HL-60/S4 (cell line): ENCODE results near the gene MEGF6.

ENCODE experiments used
- in situ Hi-C: fragments of 300-500 bp; cut with MboI; formaldehyde crosslinking; loops from 2 replicates; pipeline ENCODE4 v1.14.3; 2022; ENCODE audit warnings: low sequenced_read_pairs

The MEGF6 gene

DNA sequence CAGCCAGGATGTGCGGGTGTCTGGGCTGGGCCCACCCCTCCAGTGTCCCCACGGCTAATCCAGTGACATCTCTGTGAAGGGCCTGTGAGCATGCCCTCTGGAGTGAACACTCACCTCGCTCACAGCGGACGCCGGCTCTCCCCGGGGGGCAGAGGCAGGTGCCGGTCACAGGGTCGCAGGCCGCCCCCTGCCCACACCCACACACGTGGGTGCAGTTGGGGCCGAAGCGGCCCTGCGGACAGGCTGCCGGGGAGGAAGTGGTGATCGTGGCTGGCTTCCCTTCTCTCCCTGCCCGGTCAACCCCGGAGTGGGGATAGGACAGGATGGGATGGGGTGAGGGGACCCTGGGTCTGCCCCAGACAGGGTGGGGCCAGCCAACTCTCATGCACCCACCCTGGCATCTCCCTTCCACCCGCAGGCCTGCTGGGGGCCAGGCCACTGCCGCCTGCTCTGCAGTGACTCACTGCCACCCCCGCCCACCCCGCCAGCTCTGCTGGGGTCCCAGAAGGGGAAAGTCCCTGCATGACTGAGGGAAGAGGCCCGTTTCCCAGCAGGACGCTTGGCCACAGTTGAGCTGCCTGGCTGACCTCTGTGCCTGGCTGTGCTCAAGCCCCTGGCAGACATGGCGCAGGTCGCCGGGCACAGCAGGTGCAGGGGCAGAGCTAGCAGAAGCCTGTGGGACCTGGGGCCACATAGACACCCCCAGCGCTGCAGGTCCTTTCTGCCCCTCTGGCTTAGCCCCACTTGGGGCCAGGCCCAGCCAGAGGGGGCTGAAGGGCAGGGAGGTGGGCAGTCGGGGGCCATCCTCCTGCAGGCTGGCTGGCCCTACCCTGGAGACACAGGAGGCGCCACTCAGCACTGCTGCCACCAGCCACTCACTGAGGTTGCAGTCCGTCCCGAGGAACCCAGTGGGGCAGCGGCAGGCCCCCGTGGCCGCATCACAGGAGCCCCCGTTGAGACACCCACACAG lies 115.2 kb downstream of the MEGF6 start:
- in situ Hi-C loops: no loop called here

DNA sequence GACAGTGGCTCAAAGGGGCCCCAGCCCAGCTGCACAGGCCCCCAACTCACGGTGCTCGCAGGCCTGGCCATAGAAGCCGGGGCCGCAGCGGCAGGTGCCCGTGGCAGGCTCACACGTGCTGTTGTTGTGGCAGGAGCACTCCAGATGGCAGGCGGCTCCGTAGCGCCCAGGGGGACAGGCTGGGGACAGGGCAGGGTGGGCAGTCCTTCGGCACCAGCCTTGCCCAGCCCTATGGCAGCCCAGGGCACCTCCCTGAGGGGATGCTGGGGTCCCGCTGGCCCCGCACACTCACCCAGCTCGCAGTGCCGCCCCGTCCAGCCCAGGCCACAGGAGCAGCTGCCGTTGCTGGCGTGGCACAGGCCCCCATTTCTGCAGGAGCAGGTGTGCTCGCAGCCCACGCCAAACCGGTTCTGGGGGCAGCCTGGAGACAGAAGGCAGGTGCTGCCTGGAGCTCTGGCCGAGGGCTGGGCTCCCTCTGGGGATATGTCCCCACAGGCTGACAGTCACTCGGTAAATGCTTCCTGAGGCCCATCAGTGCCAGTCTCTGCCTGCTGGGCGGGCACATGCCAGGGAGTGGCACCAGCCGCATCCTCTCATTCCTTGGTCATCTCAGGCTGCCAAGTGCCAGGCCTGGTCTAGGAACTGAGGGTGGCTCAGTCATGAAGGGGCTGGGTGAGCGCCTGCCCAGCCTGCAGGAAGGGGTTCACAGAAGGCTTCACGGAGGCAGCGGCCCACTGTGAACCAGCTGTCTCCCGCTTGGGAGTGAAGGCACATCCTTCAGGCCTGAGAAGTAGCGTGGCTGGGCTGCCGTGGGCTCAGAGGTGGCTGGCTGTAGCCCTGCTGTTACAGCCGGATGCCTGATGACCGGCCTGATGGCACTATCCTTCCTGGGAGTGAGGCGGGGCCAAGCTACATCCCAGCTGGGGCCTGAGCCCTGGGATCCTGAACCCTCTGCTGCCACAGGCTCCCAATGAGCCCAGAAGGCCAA lies 116.7 kb downstream of the MEGF6 start:
- in situ Hi-C loops: no loop called here

DNA sequence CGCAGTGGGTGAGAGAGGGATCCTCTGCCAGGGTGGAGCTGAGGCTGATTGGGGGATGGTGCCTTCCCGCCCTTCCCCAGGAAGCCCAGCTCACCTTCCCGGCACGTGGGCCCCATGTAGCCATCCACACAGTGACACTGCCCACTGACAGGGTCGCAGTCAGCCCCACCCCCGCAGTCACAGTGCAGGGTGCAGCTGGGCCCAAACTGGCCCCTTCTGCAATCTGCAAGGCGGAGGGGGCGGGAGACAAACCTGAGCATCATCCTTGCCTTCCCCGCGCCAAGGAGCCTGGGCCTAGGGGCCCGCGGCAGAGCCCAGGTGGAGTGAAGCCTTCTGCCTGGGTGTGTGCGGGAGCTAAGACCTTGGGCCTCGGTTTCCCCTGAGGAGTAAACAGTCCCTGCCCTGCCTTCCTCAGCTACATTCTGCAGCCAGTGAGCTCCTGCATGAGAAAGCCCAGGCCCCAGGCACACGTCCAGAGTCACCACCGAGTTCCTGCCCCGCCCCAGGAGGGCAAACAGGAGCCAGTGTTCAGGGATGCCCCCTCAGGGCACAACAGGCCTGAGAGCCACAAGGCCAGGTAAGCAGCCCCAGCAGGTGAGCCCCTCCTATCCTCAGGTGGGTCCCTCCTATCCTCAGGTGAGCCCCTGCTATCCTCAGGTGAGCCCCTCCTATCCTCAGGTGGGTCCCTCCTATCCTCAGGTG lies 118.6 kb downstream of the MEGF6 start:
- in situ Hi-C loops: no loop called here

DNA sequence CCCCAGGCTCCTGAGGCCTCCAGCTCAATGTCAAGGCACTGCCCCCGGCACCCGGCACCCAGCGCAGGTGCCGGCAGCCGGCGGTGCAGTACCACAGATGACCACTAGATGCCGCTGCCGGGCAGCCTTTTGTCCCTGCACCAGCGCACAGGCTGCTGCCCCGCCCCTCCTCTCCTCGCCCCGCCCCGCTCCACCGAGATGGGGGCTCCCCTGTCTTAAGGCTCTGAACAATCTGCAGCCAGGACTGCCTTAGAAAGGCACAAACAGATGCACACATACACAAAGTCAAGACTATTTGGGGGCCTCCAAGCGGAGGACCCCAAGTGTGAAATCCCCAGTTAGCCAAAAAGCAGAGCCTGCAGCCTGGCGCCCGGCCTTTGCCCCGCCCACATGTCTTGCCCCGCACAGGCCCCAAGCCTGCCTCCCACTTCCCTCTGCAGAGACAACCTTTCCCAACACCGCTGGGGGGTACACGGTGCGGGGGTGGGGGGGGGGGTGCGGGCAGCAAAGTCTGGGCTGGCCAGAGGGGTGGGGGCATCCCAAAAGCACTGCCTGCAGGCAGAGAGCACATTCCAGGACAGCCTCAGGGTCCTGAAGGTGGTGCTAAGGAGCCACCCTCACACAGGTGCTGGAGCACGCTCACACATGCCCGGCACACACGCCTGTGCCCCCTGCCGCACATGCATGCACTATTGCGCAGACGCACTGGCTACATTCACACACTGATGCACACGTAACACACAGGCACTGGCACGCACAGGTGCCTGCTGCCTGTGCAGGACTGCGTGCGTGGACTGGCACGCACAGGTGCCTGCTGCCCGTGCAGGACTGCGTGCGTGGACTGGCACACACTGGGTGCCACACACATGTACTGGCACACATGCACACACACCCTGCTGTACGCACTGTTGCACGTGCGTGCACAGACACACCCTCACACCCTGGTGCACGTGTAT lies 119.7 kb downstream of the MEGF6 start:
- in situ Hi-C loops: no loop called here

DNA sequence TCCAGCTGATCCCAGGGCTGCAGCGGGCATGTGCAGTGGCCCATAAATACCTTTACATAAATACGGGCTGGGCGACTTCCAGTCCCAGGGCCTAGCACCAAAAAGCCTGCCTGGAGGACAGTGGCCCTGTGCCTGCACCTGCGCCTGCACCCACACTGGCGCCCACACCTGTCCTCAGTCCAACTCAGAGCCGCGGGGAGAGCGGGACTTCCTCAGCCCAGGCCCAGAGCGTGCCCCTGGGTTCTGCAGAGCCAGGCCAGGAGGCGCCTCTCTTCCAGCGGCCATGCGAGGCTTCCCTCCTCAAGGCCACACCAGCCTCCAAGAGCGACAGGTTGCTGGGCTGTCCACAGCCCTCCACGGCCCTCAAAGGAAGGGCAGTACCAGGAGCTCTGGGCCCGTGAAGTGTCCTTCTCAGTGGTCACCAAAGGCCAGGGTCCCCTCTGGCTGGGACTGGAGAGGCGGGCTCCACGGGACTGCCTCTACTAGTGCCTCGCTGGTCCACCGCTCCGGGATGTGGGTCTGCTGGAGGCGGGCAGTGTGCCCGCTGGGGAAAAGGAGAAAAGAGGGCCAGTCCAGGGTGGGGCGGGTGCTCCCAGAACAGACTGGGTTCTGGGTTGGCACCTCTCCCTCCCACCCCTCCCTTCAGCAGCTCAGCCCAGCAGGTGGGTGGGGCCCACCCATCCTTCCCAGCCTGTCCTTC lies 121.1 kb downstream of the MEGF6 start:
- in situ Hi-C loops: no loop called here

DNA sequence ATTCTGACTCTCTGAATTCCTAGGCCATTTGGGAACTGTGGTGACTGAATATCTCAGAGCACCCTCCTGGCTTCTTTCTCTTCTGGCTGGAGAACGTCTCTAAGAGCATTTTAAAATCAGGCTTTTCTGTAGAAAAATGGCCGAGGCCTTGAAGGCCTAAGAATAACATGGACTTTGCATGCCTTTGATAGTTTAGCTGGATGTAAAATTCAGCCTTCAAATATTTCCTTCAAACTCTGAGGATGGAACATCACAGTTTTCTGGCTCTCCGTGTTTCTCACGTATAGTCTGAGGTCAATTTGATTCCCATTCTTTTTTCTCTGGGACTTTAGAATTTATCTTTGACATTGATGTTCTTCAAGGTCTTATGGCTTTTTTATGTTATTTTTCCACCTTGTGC lies 122.9 kb downstream of the MEGF6 start:
- in situ Hi-C loops: loop anchor here (10.0 kb wide), 1 partner anchor 136 kb away; the partner anchor contains the start of gene TPRG1L

DNA sequence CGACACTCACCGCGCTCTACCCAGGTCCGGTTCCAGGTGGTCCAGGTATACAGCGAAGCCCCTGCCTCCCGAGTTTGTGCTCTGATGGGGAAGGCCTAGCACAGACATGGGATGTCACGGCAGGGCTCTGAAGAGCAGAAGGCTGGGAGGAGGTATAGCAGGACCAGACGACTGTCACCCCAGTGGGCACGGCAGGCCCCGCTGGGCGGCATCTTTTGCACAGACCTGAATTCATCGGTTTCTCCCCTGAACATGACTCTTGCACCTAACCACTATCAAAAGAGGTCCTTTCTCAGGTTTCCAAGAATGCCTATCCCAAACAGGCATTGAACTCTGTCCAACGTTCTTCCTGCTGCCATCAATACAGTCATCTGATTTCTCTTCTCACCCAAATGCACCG lies 126.3 kb downstream of the MEGF6 start:
- in situ Hi-C loops: loop anchor here (10.0 kb wide), 1 partner anchor 140 kb away; the partner anchor contains the start of gene TPRG1L

DNA sequence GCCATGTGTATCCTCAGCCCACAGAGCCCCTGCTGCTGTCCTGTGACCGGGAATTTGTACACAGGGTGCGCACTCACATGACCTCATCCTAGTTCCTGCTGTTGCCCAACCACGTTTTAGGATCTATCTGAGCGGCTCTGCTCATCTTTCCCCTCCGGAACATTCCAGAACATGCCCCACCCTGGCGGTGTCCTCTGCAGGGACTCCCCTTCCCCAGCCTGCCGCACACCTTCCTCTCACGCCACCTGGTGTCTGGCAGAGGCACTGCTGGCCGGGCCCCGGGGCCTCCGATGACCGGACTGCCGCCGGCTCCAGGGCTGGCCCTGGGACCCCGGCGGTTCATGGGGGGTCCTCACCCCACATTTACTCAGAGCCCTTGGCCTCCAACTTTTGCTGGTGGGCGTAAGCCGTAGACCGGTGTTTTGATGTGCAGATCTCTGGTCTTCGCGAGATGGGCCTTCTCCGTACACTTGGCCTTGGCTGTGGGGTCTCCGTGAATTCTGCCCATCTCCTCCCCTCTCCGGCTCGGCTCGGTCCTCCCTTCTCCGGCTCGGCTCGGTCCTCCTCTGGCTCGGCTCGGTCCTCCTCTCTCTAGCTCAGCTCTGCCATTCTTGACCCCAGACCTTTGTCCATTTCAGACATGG lies 127.4 kb downstream of the MEGF6 start:
- in situ Hi-C loops: loop anchor here (10.0 kb wide), 1 partner anchor 141 kb away; the partner anchor contains the start of gene TPRG1L

DNA sequence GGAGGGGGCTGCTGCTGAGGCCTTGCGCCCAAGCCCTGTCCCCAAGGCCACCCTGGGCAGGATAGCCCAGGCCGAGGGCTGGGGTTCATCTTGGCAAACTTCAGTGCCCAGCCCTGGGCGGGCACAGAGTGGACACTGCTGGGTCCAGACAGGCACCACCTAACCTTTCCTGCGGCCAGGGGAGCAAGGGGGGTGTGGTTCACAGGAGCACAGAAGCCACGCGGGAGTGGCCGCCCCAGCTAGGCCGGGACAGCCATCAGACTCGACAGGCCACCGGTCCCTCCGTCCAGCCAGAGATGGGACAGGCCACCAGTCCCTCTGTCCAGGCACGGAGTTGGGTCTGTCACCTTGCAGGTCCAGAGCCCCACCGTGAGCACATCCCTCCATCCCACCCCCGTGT lies 127.9 kb downstream of the MEGF6 start:
- in situ Hi-C loops: loop anchor here (10.0 kb wide), 1 partner anchor 141 kb away; the partner anchor contains the start of gene TPRG1L

DNA sequence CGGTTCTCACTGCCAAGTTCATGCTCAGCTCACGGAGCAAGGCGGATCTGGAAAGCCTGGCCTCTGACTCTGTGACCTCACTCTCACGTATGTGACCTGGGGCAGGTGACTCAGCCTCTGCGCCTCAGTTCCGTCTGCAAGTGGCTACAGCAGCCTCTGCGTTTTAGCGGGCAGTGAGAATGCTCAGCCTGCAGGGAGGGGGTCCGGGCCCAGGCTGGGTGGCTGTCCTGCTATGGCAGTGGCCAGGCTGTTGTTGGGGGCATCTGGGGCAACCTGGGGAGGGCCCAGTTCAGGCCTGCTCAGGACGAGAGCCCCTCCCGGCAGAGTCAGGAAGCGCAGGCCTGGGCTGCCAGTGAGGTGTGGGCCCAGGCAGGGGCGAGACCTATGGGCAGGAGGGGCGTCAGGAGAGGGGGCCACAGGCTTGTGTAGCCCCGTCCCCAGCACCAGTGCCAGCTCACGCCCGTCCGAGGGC lies 128.9 kb downstream of the MEGF6 start:
- in situ Hi-C loops: loop anchor here (10.0 kb wide), 1 partner anchor 142 kb away; the partner anchor contains the start of gene TPRG1L

DNA sequence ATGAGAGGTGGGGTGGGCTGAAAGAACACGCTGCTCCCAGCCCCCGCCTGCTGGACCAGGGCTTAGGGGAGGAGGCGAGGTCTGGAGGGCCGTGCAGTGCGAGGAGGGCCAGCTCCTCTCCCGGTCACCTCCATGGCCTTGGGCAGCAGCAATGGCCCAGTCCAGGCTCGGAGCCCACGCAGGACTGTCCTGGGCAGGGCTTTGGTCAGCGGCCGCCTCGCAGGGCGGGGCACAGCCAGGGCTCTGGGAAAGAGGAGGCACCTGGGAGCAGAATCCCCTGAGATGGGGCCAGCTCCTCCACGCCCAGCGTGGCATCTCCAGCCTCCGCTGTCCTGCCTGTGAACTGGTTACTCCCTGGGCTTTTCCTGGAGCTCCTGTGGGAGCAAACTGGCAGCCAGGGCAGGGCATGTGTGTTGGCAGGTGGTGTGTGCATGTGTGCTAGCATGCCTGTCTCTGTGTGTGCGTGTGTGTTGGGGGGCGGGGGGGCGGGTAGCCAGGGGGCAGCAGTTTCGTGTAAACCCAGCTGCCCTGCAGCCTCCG lies 129.4 kb downstream of the MEGF6 start:
- in situ Hi-C loops: loop anchor here (10.0 kb wide), 1 partner anchor 143 kb away; the partner anchor contains the start of gene TPRG1L

DNA sequence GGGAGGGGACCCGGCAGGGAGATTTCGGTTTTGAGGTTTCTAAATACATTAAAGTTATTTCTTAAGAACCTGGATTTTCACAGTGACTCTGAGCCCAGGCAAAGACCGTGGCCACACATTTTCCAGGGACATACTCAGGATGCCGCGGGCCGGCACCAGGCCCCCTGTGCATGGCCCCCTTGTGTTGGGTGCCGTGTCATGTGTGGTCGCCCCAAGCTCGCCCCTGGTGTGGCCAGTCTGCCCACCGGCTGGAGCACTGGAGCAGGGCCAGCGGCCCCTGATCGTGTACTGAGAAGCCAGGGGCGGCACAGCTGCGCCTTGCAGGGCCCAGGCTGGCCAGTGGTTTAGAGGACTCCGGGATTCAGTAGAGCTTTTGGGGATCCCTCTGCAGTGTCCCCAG lies 130.3 kb downstream of the MEGF6 start:
- in situ Hi-C loops: loop anchor here (10.0 kb wide), 1 partner anchor 144 kb away; the partner anchor contains the start of gene TPRG1L

DNA sequence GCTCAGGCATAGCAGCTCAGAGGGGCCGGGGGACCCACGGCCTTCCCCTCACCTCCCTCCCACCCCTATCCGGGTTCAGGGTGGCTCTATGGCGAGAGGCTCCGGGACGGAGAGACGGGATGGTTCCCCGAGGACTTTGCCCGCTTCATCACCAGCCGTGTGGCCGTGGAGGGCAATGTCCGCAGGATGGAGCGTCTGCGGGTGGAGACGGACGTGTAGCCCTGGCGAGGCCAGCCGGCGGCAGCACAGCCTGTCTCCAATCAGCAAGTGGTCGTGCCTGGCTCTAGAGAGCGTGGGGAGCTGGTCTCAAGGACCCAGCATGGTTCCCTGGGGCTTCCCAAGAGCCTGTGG lies 131.0 kb downstream of the MEGF6 start:
- in situ Hi-C loops: loop anchor here (10.0 kb wide), 1 partner anchor 144 kb away; the partner anchor contains the start of gene TPRG1L

DNA sequence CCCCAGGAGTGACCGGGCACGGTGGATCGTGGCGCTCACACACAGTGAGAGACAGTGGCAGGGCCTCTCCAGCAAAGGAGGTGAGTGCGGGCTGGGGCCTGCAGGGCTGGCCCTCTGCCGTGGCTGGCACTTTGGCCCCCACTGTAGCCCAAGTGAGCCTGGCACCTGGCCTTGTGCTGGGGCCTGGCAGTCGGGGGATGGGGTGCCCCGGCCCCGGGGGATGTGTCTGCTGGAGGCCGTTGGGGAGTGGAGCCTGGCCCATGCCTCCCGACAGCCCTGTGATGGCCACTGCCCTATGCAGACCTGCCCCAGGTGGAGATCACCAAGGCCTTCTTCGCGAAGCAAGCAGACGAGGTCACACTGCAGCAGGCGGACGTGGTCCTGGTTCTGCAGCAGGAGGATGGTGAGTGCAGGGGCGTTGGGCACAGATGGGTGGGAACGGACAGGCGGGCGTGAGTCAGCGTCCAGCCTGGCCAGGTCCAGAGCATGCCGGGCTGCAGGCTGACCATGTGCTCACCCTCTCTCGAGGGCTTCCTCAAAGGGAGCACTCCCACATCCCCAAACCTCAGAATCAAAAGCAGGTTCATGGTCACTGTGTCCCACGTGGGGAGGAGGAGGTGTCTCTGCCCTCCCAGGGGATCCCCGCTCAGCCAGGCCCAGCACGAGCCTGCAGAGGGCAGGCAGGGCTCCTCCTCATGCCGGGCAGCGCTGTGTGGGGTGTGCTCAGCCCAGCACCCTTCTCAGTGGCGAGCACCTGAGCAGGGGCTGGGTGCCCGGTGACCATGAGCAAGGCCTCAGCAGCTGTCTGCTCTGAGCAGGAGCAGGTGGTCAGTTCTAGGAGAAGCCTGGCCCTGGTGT lies 131.6 kb downstream of the MEGF6 start:
- in situ Hi-C loops: loop anchor here (10.0 kb wide), 1 partner anchor 145 kb away; the partner anchor contains the start of gene TPRG1L

DNA sequence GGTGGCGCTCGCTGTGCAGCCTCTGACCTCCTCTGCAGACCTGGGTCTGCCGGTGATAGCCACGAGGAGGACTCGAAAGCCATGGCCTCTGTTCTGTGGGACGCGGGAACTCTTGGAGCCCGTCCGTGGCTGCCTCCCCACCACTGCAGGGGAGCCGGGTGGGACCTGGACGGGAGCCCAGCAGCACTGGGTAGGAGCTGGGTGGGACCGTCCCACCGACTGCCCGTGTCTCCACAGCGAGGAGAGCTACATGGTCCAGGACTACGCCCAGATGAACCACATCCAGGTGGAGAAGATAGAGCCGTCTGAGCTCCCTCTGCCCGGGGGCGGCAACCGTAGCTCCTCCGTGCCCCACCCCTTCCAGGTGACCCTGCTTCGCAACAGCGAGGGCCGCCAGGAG lies 133.1 kb downstream of the MEGF6 start:
- in situ Hi-C loops: no loop called here

DNA sequence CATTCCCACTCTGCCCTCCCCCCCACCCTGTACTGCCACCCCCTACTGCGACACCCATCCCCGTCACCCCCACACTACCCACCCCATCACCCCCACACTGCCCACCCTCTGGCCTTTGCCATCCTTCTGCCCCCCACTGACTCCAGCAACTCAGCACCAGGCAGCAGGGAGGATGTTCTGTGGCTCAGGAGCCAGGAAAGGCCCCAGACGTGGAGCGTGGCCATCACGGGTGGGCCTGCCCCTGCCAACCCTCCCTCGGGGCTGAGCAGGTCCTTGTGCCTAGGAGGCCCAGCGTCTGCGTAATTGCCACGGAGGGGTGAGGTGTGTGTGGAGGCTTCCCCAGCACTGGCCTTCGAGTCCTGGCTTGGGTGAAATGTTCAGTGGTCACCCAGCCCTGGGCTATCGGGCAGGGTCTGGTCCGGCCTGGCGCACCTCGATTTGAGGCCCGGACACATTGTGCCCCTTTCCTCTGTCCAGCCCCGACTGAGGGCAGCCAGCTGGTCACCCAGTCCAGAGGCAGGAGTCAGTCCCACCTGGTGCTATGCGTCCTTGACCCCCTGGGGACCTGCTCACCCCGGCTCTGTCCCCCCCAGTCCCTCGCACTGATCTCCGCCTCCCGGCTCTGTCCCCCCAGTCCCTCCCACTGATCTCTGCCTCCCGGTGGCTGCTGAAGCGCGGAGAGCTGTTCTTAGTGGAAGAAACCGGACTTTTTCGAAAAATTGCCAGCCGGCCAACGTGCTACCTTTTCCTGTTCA lies 133.9 kb downstream of the MEGF6 start:
- in situ Hi-C loops: no loop called here
